Hepatocyte (in vitro differentiated cells): Measurements from ENCODE around the gene FRS2. TPM values are rescaled to one million over a fixed set of nuclear protein-coding genes. Genes with fewer than 3 reads are reported as not detected.

Experiments
- DNase-seq: peaks from one replicate; pipeline ENCODE4 v3.0.0-alpha.2; 2016; ENCODE audit warnings: low spot score
- H2AFZ ChIP-seq: fragments of 200-600 bp; sonication (generic); 2 replicates; pipeline ENCODE4 v1.6.0; 2016; ENCODE audit warnings: antibody characterized with exemption, mild to moderate bottlenecking
- H3K27ac ChIP-seq: fragments of 200-600 bp; sonication (generic); 2 replicates; pipeline ENCODE4 v1.5.1; 2016; ENCODE audit warnings: mild to moderate bottlenecking
- H3K27me3 ChIP-seq: fragments of 200-600 bp; sonication (generic); 2 replicates; pipeline ENCODE4 v1.6.1; 2016
- H3K36me3 ChIP-seq: fragments of 200-600 bp; sonication (generic); replicated peaks from 2 replicates; pipeline ENCODE4 v1.5.1; 2016; ENCODE audit warnings: low read depth; ENCODE audit not compliant: insufficient read depth
- H3K4me1 ChIP-seq: fragments of 200-600 bp; sonication (generic); 2 replicates; pipeline ENCODE4 v1.5.1; 2016; ENCODE audit warnings: mild to moderate bottlenecking, moderate library complexity; ENCODE audit not compliant: insufficient read depth
- H3K4me2 ChIP-seq: fragments of 200-600 bp; sonication (generic); 2 replicates; pipeline ENCODE4 v1.6.0; 2016
- H3K4me3 ChIP-seq: fragments of 200-600 bp; sonication (generic); 2 replicates; pipeline ENCODE4 v1.5.1; 2016; ENCODE audit warnings: mild to moderate bottlenecking
- H3K79me2 ChIP-seq: fragments of 200-600 bp; sonication (generic); 2 replicates; pipeline ENCODE4 v1.6.0; 2017; ENCODE audit warnings: mild to moderate bottlenecking
- H3K9me2 ChIP-seq: fragments of 200-600 bp; sonication (generic); replicated peaks from 2 replicates; pipeline ENCODE4 v1.6.0; 2017; ENCODE audit warnings: mild to moderate bottlenecking; ENCODE audit not compliant: insufficient read depth
- H3K9me3 ChIP-seq: fragments of 200-600 bp; sonication (generic); 2 replicates; pipeline ENCODE4 v1.5.1; 2016; ENCODE audit warnings: low read depth, mild to moderate bottlenecking
- H4K20me1 ChIP-seq: fragments of 200-600 bp; sonication (generic); 2 replicates; pipeline ENCODE4 v1.6.0; 2016; ENCODE audit warnings: mild to moderate bottlenecking; ENCODE audit not compliant: insufficient read depth, poor library complexity, severe bottlenecking
- EZH2 ChIP-seq: fragments of 200-600 bp; sonication (generic); IDR thresholded peaks from 2 replicates; pipeline ENCODE4 v1.6.1; 2016; ENCODE audit warnings: antibody characterized with exemption, mild to moderate bottlenecking, borderline replicate concordance
- EZH2phosphoT487 ChIP-seq: fragments of 200-600 bp; sonication (generic); IDR thresholded peaks from one replicate; pipeline ENCODE4 v1.6.1; 2018; ENCODE audit warnings: antibody characterized with exemption, mild to moderate bottlenecking, low read depth, moderate library complexity; ENCODE audit not compliant: unreplicated experiment, severe bottlenecking
- WGBS: methylation state at CpG from one replicate; pipeline ENCODE4 v1.1.6; 2016; ENCODE audit warnings: low lambda C conversion rate; ENCODE audit errors: missing lambda C conversion rate; 5-methylcytosine and 5-hydroxymethylcytosine counted together
- polyA plus RNA-seq: library from polyadenylated mRNA; unstranded; fragments of >200 nt; fragmentation: Nextera tagmentation; extraction: Ambion mirVana; gene quantifications from 2 replicates; pipeline ENCODE4 v1.2.1, GENCODE V29; 2016
- total RNA-seq: library from RNA; depleted of rRNA; stranded (reverse); fragments of >200 nt; gene quantifications from 2 replicates; pipeline ENCODE4 v1.2.3, GENCODE V29; 2014
- TF ChIP-seq, protein P1 (sequence below): fragments of 200-600 bp; sonication (generic); IDR thresholded peaks from 2 replicates; pipeline ENCODE4 v1.5.1; 2016; ENCODE audit warnings: antibody characterized with exemption, mild to moderate bottlenecking; ENCODE audit not compliant: poor library complexity

FRS2 gene
- total and polyA plus RNA-seq, 2 experiments from 2014 or later: 14.7 to 76.4 TPM

GRCh38 chr12:69544087-69544486 is 73.9 kb downstream of the FRS2 start:
- no peak overlapping the region for H3K27ac ChIP-seq
- H3K4me2 ChIP-seq: no peak overlapping the region
- whole genome bisulfite sequencing: 100% methylated on average over 1 of the region's 1 CpG
- H3K9me3 ChIP-seq: peaks cover 9% of the 10 kb centered on the region
- H3K27me3 ChIP-seq: no peaks in the 10 kb centered on the region
- no peak overlapping the region for H3K4me3 ChIP-seq
- no peaks in the 10 kb centered on the region for H3K4me1 ChIP-seq
- H2AFZ ChIP-seq: no peak overlapping the region
- H4K20me1 ChIP-seq: no peaks in the 10 kb centered on the region
- no peak for DNase-seq
- TF ChIP-seq EZH2 (no peak), EZH2phosphoT487 (no peak)
- TF ChIP-seq, protein P1, sequence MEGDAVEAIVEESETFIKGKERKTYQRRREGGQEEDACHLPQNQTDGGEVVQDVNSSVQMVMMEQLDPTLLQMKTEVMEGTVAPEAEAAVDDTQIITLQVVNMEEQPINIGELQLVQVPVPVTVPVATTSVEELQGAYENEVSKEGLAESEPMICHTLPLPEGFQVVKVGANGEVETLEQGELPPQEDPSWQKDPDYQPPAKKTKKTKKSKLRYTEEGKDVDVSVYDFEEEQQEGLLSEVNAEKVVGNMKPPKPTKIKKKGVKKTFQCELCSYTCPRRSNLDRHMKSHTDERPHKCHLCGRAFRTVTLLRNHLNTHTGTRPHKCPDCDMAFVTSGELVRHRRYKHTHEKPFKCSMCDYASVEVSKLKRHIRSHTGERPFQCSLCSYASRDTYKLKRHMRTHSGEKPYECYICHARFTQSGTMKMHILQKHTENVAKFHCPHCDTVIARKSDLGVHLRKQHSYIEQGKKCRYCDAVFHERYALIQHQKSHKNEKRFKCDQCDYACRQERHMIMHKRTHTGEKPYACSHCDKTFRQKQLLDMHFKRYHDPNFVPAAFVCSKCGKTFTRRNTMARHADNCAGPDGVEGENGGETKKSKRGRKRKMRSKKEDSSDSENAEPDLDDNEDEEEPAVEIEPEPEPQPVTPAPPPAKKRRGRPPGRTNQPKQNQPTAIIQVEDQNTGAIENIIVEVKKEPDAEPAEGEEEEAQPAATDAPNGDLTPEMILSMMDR: no peak
- no peaks in the 10 kb centered on the region for H3K36me3 ChIP-seq
- H3K9me2 ChIP-seq: no peaks in the 10 kb centered on the region
- peaks cover 24% of the 10 kb centered on the region for H3K79me2 ChIP-seq

DNA sequence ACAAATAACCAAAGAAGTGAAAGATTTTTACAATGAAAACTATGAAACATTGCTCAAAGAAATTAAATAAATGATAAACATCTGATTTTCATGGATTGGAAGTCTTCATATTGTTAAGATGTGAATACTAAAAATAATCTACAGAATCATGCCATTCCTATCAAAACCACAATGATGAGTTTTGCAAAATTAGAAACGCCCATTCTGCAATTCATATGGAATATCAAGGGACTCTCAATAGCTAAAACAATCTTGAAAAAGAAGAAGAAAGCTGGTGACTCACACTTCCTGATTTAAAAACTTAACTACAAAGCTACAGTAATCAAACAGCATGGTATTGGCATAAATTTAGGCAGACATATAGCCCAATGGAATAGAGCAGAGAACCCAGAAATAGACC is 74.9 kb downstream of the FRS2 start:
- Histone ChIP-seq H2AFZ (no peak overlapping the region), H3K36me3 (no peaks in the 10 kb centered on the region), H3K27ac (no peak overlapping the region), H3K9me2 (no peaks in the 10 kb centered on the region), H4K20me1 (no peaks in the 10 kb centered on the region), H3K27me3 (no peaks in the 10 kb centered on the region), H3K4me3 (no peak overlapping the region), H3K4me2 (no peak overlapping the region), H3K79me2 (peaks cover 19% of the 10 kb centered on the region), H3K4me1 (no peaks in the 10 kb centered on the region), H3K9me3 (peaks cover 9% of the 10 kb centered on the region)
- 97% methylated on average over 1 of the region's 1 CpG for WGBS
- DNase-seq: no peak
- TF ChIP-seq, protein P1: no peak
- TF ChIP-seq EZH2phosphoT487 (no peak), EZH2 (no peak)

DNA sequence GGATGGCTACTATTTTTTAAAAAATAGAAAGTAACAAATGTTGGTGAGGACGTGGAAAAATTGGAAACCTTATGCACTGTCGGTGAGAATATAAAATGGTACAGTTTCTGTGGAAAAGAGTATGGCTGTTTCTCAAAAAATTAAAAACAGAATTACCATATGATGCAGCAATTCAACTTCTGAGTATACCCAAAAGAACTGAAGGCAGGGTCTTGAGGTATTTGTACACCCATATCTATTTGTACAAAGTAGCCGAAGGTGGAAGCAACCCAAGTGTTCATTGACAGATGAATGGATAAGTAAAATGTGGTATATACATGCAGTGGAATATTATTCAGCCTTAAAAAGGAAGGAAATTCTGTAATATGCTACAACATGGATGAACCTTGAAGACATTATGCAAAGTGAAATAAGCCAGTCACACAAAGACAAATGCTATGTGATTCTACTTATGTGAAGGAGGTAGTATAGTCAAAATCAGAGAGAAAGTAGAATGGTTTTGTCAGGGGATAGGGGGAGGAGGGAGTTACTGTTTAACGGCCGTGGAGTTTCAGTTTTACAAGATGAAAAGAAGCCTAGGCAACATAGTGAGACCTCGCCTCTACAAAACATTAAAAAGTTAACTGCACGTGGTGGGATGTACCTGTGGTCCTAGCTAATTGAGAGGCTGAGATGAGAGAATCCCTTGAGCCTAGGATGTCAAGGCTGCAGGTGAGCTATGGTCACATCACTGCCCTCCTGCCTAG is 76.7 kb downstream of the FRS2 start:
- H3K9me3 ChIP-seq: peaks cover 9% of the 10 kb centered on the region
- H3K79me2 ChIP-seq: peaks cover 19% of the 10 kb centered on the region
- TF ChIP-seq EZH2phosphoT487 (no peak), EZH2 (no peak)
- no peaks in the 10 kb centered on the region for H3K27me3 ChIP-seq
- DNase-seq: no peak
- no peak overlapping the region for H3K4me2 ChIP-seq
- no peak overlapping the region for H2AFZ ChIP-seq
- H3K9me2 ChIP-seq: no peaks in the 10 kb centered on the region
- 86% methylated on average over 7 of the region's 7 CpGs for WGBS
- H3K4me3 ChIP-seq: no peak overlapping the region
- H4K20me1 ChIP-seq: no peaks in the 10 kb centered on the region
- no peak overlapping the region for H3K27ac ChIP-seq
- H3K36me3 ChIP-seq: no peaks in the 10 kb centered on the region
- H3K4me1 ChIP-seq: no peaks in the 10 kb centered on the region

DNA sequence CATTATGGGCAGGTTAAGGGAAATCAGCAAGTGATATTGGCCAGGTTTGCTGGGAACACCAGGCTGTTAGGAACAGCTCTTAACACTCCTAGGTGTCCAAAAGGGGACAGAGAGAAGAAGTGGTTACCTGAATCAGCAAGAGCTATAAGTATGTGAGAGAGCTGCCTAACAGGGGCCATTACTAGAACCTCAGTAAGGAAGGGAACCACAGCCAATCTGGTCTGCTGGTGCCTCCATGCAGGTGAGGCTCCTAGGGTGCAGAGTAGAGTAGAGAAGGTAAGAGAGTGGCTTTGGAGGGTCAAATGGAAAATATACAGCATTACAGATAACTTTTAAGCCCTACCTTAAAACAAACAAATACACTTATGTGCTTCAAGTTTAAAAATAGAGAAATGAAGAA is 78.5 kb downstream of the FRS2 start:
- Histone ChIP-seq H3K79me2 (peaks cover 20% of the 10 kb centered on the region), H3K36me3 (no peaks in the 10 kb centered on the region), H3K27me3 (no peaks in the 10 kb centered on the region), H4K20me1 (no peaks in the 10 kb centered on the region), H3K27ac (no peak overlapping the region), H3K4me1 (no peaks in the 10 kb centered on the region), H2AFZ (no peak overlapping the region), H3K9me2 (no peaks in the 10 kb centered on the region), H3K4me2 (no peak overlapping the region), H3K4me3 (no peak overlapping the region), H3K9me3 (peaks cover 6% of the 10 kb centered on the region)
- DNase-seq: no peak
- no peak for TF ChIP-seq EZH2phosphoT487
- TF ChIP-seq EZH2: no peak
- TF ChIP-seq, protein P1: no peak
